Caco-2 (cell line): ENCODE results near the gene KCNJ12. TPM values are rescaled to one million over a fixed set of nuclear protein-coding genes. Genes with fewer than 3 reads are reported as not detected.
"Not testable (repeated sequence)": the region's sequence is repeated elsewhere in the genome, so short reads cannot be mapped to it uniquely, and the experiment has no call there.

ENCODE experiments used
- BruUV-seq: library from RNA; stranded (reverse); fragments of 400-500 nt; replicated peaks from 2 replicates; lab custom pipeline; 2021; lab: Mats Ljungman, UMichigan
- CTCF ChIA-PET: fragments of 300-600 bp; sonication (Branson Sonifier 250); formaldehyde crosslinking; loops from one replicate; lab custom pipeline; 2022; ENCODE audit warnings: antibody characterized with exemption; lab: Charles Lee
- POLR2A ChIA-PET: fragments of 300-600 bp; sonication (Branson Sonifier 250); formaldehyde crosslinking; loops from one replicate; lab custom pipeline; 2022; ENCODE audit warnings: antibody characterized with exemption; lab: Charles Lee
- DNase-seq, 2 experiments: peaks; one replicate each; pipeline versions ENCODE4 v3.0.0 to v3.0.0-alpha.2; 2020 to 2022
- H3K27me3 ChIP-seq: replicated peaks from 2 replicates; pipeline ENCODE4 v1.6.0; 2011; ENCODE audit warnings: low read length; ENCODE audit not compliant: control insufficient read depth, insufficient read depth
- H3K36me3 ChIP-seq: 2 replicates; pipeline ENCODE4 v1.5.1; 2011; ENCODE audit warnings: low read length; ENCODE audit not compliant: control insufficient read depth, insufficient read depth
- H3K4me1 ChIP-seq: fragments of 250-450 bp; sonication (Bioruptor Pico); 2 replicates; pipeline ENCODE4 v1.5.1; 2020; ENCODE audit warnings: mild to moderate bottlenecking
- H3K4me3 ChIP-seq: 2 replicates; pipeline ENCODE4 v1.5.1; 2011; ENCODE audit warnings: low read depth, mild to moderate bottlenecking, control low read depth, low read length
- H3K9me3 ChIP-seq: fragments of 250-450 bp; sonication (Bioruptor Pico); 2 replicates; pipeline ENCODE4 v1.5.1; 2020; ENCODE audit warnings: mild to moderate bottlenecking, moderate library complexity
- H3K27ac Mint-ChIP-seq: one replicate; pipeline ENCODE4 v1.8.0; 2022; ENCODE audit warnings: mixed read lengths; ENCODE audit not compliant: unreplicated experiment
- H3K27me3 Mint-ChIP-seq: one replicate; pipeline ENCODE4 v1.8.0; 2022; ENCODE audit warnings: mixed read lengths; ENCODE audit not compliant: insufficient read depth, unreplicated experiment
- H3K36me3 Mint-ChIP-seq: one replicate; pipeline ENCODE4 v1.8.0; 2022; ENCODE audit warnings: mild to moderate bottlenecking, mixed read lengths; ENCODE audit not compliant: insufficient read depth, unreplicated experiment
- H3K4me1 Mint-ChIP-seq: one replicate; pipeline ENCODE4 v1.8.0; 2022; ENCODE audit warnings: low read depth, mixed read lengths; ENCODE audit not compliant: unreplicated experiment
- H3K4me3 Mint-ChIP-seq: one replicate; pipeline ENCODE4 v1.8.0; 2022; ENCODE audit warnings: mild to moderate bottlenecking, moderate library complexity, mixed read lengths; ENCODE audit not compliant: unreplicated experiment
- H3K9me3 Mint-ChIP-seq: one replicate; pipeline ENCODE4 v1.8.0; 2022; ENCODE audit warnings: mixed read lengths; ENCODE audit not compliant: unreplicated experiment
- intact Hi-C: fragments of 100-400 bp; cut with micrococcal nuclease; formaldehyde crosslinking; loops from one replicate; pipeline ENCODE4 v1.10.0; 2022; ENCODE audit not compliant: unreplicated experiment
- total RNA-seq: library from RNA; stranded (reverse); gene quantifications from 2 replicates; pipeline ENCODE4 v1.2.3, GENCODE V29; 2022

KCNJ12 gene
- total RNA-seq, 1 experiment from 2014 or later, result 0.07 TPM

GRCh38 chr17:21410371-21410770, 34.2 kb downstream of the KCNJ12 start:
- H3K27me3 ChIP-seq, H3K27me3 Mint-ChIP-seq, intact Hi-C loops, POLR2A ChIA-PET, H3K36me3 ChIP-seq, H3K9me3 ChIP-seq, H3K4me1 ChIP-seq, BruUV-seq, H3K9me3 Mint-ChIP-seq, H3K36me3 Mint-ChIP-seq, CTCF ChIA-PET, H3K4me3 Mint-ChIP-seq, H3K4me3 ChIP-seq, DNase-seq, H3K4me1 Mint-ChIP-seq, H3K27ac Mint-ChIP-seq: not testable (repeated sequence)

DNA sequence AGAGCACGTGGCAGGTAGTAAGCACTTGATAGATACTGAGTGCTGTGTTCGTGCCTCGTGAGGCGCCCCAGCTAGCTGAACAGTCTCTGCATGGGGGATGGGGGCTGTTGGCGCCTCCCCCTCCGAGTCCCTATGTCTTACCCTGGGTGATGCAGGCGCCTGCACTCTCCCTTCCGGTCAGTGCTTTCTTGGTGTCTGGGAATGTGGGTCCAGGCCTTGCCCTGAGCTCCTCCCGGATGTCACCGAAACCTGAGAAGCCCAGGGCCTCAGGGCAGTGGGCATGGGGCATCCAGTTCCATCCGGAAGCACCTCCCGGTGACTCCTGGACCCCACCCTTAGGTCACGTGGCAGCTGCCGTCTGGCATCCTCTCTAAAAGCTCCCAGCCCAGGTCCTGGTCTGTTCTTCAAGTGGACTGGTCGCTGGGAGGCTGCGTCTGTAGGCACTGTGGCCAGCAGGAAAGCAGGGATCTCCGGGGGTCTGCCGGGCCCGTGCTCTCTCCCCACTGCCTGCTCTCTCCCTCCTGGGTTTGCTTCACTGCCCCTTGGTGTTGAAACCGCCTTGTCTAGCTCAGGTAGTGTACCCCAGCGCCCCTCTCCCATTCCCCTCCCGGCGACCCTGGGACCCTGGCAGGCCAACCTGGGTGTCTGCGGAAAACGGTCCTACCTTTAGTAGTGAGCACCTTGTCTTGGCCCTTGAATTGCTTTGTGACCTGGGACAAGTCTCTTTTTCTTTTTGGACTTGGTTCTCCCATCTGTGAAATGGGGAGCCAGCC, 34.9 kb downstream of the KCNJ12 start:
- H3K27me3 Mint-ChIP-seq, BruUV-seq, H3K4me3 Mint-ChIP-seq, CTCF ChIA-PET, H3K4me3 ChIP-seq, H3K4me1 ChIP-seq, intact Hi-C loops, POLR2A ChIA-PET, DNase-seq, H3K36me3 Mint-ChIP-seq, H3K27ac Mint-ChIP-seq, H3K4me1 Mint-ChIP-seq, H3K27me3 ChIP-seq, H3K9me3 Mint-ChIP-seq, H3K9me3 ChIP-seq, H3K36me3 ChIP-seq: not testable (repeated sequence)

- H3K4me1 ChIP-seq, H3K9me3 ChIP-seq, DNase-seq, intact Hi-C loops, CTCF ChIA-PET, H3K36me3 ChIP-seq, H3K4me3 ChIP-seq, H3K4me1 Mint-ChIP-seq, H3K27me3 ChIP-seq, POLR2A ChIA-PET, BruUV-seq, H3K36me3 Mint-ChIP-seq, H3K27me3 Mint-ChIP-seq, H3K27ac Mint-ChIP-seq, H3K9me3 Mint-ChIP-seq, H3K4me3 Mint-ChIP-seq: not testable (repeated sequence)
Observed at GRCh38 chr17:21411679-21412205, 35.6 kb downstream of the KCNJ12 start.

DNA sequence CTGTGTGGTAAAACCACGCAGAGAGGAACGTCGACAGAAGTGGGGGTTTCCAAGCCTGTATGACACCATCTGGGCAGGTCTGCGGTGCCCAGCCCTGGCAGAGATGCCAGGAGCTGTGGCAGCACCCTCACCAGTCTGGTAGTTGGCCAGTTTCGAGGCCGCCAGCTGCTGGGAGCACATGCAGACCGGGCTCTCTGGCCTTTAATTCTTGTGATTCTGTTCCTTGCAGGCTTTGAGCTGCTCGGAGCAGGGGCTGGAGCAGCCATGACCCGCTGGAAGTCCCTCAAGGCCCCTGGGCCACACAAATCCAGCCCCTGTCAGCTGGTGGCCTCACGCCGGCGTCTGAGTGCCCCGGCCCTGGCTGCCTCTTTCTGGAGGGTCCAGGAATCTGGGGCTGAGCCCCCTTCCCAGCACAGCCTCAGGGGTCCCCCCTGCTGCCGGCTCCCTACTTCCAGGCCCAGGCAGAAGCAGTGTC, 36.1 kb downstream of the KCNJ12 start:
- DNase-seq, H3K36me3 ChIP-seq, H3K27ac Mint-ChIP-seq, CTCF ChIA-PET, H3K9me3 ChIP-seq, POLR2A ChIA-PET, H3K9me3 Mint-ChIP-seq, H3K4me1 ChIP-seq, H3K27me3 ChIP-seq, H3K27me3 Mint-ChIP-seq, H3K4me1 Mint-ChIP-seq, BruUV-seq, H3K4me3 Mint-ChIP-seq, intact Hi-C loops, H3K36me3 Mint-ChIP-seq, H3K4me3 ChIP-seq: not testable (repeated sequence)

DNA sequence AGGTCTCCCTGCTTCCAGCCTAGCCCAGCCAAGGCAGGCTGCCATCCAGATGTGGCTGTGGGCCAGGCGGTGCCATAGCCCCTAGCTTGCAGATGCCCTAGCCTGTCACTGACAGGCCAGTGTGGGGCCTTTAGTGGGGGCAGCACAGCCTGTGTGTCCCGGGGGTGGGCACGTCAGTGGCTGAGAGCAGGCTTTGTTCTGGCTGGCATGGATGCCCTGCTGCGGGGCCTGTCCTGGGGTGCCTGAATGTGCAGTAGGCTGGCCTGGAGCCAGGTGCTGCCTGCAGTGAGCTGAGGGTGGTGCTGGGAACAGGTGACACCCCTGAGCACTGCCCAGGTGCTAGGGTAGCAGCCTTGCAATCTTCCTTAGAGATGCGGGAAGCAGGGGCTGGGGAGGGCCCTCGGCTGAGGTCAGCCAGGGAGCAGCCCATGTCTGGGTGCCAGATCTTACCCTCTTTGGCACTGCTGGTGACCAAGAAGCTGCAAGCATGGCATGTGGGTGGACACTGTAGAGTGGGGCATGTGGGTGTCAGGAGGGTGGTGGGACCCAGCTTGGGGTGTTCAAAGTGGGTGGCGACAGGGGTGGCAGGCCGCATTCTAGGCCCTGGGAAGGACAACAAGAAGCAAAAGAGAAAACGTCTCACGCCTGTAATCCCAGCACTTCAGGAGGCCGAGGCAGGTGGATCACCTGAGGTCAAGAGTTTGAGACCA, 37.6 kb downstream of the KCNJ12 start:
- H3K9me3 ChIP-seq, H3K4me3 Mint-ChIP-seq, H3K4me3 ChIP-seq, CTCF ChIA-PET, POLR2A ChIA-PET, H3K9me3 Mint-ChIP-seq, BruUV-seq, H3K27me3 ChIP-seq, H3K27ac Mint-ChIP-seq, H3K4me1 Mint-ChIP-seq, H3K27me3 Mint-ChIP-seq, DNase-seq, H3K36me3 Mint-ChIP-seq, H3K36me3 ChIP-seq, intact Hi-C loops, H3K4me1 ChIP-seq: not testable (repeated sequence)

DNA sequence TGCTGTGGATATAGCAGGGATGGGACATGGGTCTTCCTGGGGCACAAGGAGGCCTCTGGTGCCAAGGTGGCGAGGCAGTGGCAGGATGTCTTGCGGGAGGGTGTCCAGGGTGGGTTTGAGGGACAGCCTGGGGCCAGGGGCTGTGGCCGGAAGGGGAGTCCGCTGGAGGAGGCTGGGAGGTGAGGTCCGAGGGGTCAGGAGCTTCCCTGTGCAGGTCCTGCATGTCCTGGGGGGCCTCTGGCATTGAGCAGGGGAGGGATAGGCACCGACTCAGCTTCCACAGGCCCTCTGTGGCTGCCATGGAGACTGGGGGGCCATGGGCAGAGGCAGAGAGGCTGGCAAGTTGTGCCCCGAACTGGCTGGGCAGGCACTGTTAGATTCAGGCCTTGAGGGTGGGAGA, 38.5 kb downstream of the KCNJ12 start:
- H3K4me3 Mint-ChIP-seq, H3K36me3 Mint-ChIP-seq, H3K4me1 ChIP-seq, H3K27me3 Mint-ChIP-seq, H3K36me3 ChIP-seq, CTCF ChIA-PET, H3K9me3 ChIP-seq, intact Hi-C loops, H3K9me3 Mint-ChIP-seq, H3K27me3 ChIP-seq, BruUV-seq, POLR2A ChIA-PET, H3K4me3 ChIP-seq, H3K4me1 Mint-ChIP-seq, H3K27ac Mint-ChIP-seq: not testable (repeated sequence)
- peak in 1 of 2 experiments; percentile 33 for DNase-seq
